Gastrocnemius medialis (tissue), 4 donors: ENCODE data around the gene CA4. TPM values are rescaled to one million over a fixed set of nuclear protein-coding genes. Genes with fewer than 3 reads are reported as not detected.
A peak's percentile ranks its signal among the peaks of the same experiment; 100 is the strongest.

Experiments used
- ATAC-seq, 2 donors: fragments of 150-250 bp; one replicate each; pipeline ENCODE4 v1.9.1; 2016
- DNase-seq, 2 donors: peaks; one replicate each; pipeline ENCODE4 v3.0.0-alpha.2; 2019
- H3K27ac ChIP-seq, 4 donors: fragments of 200-600 bp; sonication (generic); 1 replicate in 1 of 4; 2 replicates in 3 of 4; pipeline ENCODE4 v1.5.1; 2016 to 2018; ENCODE audit warnings: mild to moderate bottlenecking in 2 of 4, moderate library complexity in 1 of 4
- H3K27me3 ChIP-seq, 3 donors: fragments of 200-600 bp; sonication (generic) in 2 of 3; 1 replicate in 1 of 3; 2 replicates in 2 of 3; pipeline versions ENCODE4 v1.5.1 to v1.6.0; 2016 to 2019; ENCODE audit warnings: mild to moderate bottlenecking in 1 of 3, moderate library complexity in 1 of 3
- H3K36me3 ChIP-seq, 2 donors: fragments of 200-600 bp; sonication (generic) in 1 of 2; one replicate each; pipeline ENCODE4 v1.5.1; 2017 to 2018
- H3K4me1 ChIP-seq, 2 donors: fragments of 200-600 bp; sonication (generic) in 1 of 2; one replicate each; pipeline ENCODE4 v1.5.1; 2016 to 2017; ENCODE audit warnings: mild to moderate bottlenecking in 2 of 2
- H3K4me3 ChIP-seq, 4 donors: fragments of 200-600 bp; sonication (generic) in 3 of 4; 1 replicate in 1 of 4; 2 replicates in 3 of 4; pipeline ENCODE4 v1.5.1; 2016 to 2019; ENCODE audit warnings: mild to moderate bottlenecking in 2 of 4
- H3K9me3 ChIP-seq, 3 donors: fragments of 200-600 bp; sonication (generic) in 2 of 3; 1 replicate in 1 of 3; 2 replicates in 2 of 3; pipeline ENCODE4 v1.5.1; 2016 to 2019
- POLR2A ChIP-seq, 2 donors: fragments of 450-650 bp; IDR thresholded peaks; one replicate each; pipeline ENCODE4 v1.6.1; 2017; ENCODE audit warnings: antibody characterized with exemption in 2 of 2, mild to moderate bottlenecking in 2 of 2, moderate library complexity in 2 of 2
- in situ Hi-C, 4 donors: fragments of 200-750 bp; cut with MboI; loops; one replicate each; pipeline versions ENCODE4 v1.15.0 to v1.8.0; 2017; ENCODE audit warnings: low sequenced_read_pairs in 4 of 4
- intact Hi-C: fragments of 100-400 bp; cut with DNase I; formaldehyde crosslinking; loops from one replicate; pipeline ENCODE4 v1.15.1; 2023; ENCODE audit warnings: low total_unique reads
- total RNA-seq, 4 donors: library from RNA; depleted of rRNA; stranded (reverse); fragments of >200 nt; gene quantifications; one replicate each; pipeline versions ENCODE4 v1.1.0 to v1.2.3, GENCODE V29; 2016
- TF ChIP-seq, protein P1 (sequence below), 5 experiments: fragments of 450-650 bp in 3 of 5; fragments of 200-600 bp in 2 of 5; sonication (generic) in 2 of 5; IDR thresholded peaks in 4 of 5; conservative IDR thresholded peaks in 1 of 5; 1 replicate in 4 of 5; 2 replicates in 1 of 5; pipeline ENCODE4 v1.5.1; 2016 to 2019; ENCODE audit warnings: antibody characterized with exemption in 5 of 5, mild to moderate bottlenecking in 3 of 5, moderate library complexity in 3 of 5

CA4 gene
- total RNA-seq, 4 donors from 2014 or later: 6.1 to 9.2 (median 7.2) TPM

DNA sequence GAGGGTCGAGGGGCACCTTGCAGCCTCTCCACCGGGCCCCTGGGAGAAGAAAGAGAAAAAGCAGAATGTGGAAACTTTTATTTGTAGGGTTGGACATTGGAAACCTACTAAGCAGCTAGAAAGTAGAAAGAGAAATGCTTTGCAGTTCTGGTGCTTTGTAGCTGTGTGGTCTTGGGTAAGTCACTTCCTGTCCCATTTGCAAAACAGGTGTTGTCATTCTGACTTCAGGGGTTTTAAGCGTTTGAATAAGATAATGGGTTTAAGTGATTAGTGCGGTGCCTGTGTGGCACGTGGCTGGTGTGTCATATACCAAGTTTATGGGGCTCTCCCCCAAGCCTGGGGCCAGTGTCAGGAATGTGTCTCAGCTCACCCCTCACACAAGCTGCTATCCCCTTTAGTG is 1.6 kb downstream of the CA4 start:
- peaks cover 4 to 7% of the 10 kb centered on the region in 2 donors for H3K4me1 ChIP-seq
- H3K27me3 ChIP-seq: peaks cover 37 to 70% (median 54%) of the 10 kb centered on the region in 3 donors
- peak overlapping the region in 3 of 4 donors; percentile 36 to 47 (median 47) for H3K4me3 ChIP-seq
- DNase-seq (no peak), ATAC-seq (no peak)
- no peaks in the 10 kb centered on the region for H3K9me3 ChIP-seq
- in situ Hi-C loops (loop anchor here in 1 of 4 donors (25.0 kb wide), 1 partner anchor 111 kb away; no protein-coding TSS in a partner anchor), intact Hi-C loops (no loop called here)
- no peaks in the 10 kb centered on the region for H3K36me3 ChIP-seq
- H3K27ac ChIP-seq: peak overlapping the region in 2 of 4 donors; percentile 8 to 9
- TF ChIP-seq, protein P1, sequence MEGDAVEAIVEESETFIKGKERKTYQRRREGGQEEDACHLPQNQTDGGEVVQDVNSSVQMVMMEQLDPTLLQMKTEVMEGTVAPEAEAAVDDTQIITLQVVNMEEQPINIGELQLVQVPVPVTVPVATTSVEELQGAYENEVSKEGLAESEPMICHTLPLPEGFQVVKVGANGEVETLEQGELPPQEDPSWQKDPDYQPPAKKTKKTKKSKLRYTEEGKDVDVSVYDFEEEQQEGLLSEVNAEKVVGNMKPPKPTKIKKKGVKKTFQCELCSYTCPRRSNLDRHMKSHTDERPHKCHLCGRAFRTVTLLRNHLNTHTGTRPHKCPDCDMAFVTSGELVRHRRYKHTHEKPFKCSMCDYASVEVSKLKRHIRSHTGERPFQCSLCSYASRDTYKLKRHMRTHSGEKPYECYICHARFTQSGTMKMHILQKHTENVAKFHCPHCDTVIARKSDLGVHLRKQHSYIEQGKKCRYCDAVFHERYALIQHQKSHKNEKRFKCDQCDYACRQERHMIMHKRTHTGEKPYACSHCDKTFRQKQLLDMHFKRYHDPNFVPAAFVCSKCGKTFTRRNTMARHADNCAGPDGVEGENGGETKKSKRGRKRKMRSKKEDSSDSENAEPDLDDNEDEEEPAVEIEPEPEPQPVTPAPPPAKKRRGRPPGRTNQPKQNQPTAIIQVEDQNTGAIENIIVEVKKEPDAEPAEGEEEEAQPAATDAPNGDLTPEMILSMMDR (IDR thresholded peaks at IDR 0.05 in 4 of 5, conservative IDR thresholded peaks at IDR 0.05 in 1 of 5): no peak
- no peak for TF ChIP-seq POLR2A (IDR thresholded peaks at IDR 0.05)

DNA sequence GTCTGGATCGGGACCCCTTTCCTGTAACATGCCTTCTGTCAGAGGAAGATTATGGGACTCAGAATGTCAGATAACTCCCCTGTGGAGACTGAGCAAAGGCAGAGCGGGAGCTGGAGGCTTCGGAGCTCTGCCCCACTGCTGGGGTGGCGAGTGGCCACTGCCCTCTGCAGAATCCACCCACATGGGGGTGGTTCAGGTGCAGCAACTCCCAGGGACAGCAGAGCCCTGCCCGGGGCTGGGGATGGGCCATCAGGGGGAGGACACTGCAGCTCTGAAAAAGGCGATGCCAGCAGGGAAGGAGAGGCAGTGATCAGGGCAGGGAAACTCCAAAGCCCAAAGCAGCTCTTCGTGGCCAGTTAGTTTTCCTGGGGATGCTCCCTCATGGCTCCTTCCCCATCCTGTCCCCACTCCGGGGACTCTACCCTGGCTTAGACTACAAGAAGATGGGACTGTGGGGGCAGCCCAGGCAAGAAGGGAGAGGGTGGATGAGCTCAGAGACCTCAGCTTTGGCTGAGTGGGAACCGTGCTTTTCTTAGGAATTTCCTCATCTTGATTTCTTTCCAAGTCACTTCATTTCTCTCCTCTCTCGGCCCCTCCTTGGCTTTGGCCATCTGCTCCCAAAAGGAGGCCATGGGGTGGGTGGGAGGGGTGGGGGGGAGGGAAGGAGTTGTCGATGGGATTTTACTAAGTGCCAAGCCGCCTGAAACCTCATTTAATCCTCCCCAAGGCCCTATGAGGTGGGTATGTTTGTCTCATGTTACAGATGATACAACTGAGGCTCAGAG is 4.0 kb downstream of the CA4 start:
- Histone ChIP-seq H3K27me3 (peaks cover 32 to 50% (median 36%) of the 10 kb centered on the region in 3 donors), H3K9me3 (no peaks in the 10 kb centered on the region), H3K4me1 (peaks cover 4 to 7% of the 10 kb centered on the region in 2 donors), H3K36me3 (no peaks in the 10 kb centered on the region), H3K27ac (peak overlapping the region in 3 of 4 donors; percentile 35 to 58 (median 50)), H3K4me3 (no peak overlapping the region)
- TF ChIP-seq, protein P1 (IDR thresholded peaks at IDR 0.05 in 4 of 5, conservative IDR thresholded peaks at IDR 0.05 in 1 of 5): no peak
- no peak for TF ChIP-seq POLR2A (IDR thresholded peaks at IDR 0.05)
- in situ Hi-C loops (loop anchor here in 1 of 4 donors (25.0 kb wide), 1 partner anchor 109 kb away; no protein-coding TSS in a partner anchor), intact Hi-C loops (no loop called here)
- DNase-seq: no peak
- ATAC-seq: no peak

DNA sequence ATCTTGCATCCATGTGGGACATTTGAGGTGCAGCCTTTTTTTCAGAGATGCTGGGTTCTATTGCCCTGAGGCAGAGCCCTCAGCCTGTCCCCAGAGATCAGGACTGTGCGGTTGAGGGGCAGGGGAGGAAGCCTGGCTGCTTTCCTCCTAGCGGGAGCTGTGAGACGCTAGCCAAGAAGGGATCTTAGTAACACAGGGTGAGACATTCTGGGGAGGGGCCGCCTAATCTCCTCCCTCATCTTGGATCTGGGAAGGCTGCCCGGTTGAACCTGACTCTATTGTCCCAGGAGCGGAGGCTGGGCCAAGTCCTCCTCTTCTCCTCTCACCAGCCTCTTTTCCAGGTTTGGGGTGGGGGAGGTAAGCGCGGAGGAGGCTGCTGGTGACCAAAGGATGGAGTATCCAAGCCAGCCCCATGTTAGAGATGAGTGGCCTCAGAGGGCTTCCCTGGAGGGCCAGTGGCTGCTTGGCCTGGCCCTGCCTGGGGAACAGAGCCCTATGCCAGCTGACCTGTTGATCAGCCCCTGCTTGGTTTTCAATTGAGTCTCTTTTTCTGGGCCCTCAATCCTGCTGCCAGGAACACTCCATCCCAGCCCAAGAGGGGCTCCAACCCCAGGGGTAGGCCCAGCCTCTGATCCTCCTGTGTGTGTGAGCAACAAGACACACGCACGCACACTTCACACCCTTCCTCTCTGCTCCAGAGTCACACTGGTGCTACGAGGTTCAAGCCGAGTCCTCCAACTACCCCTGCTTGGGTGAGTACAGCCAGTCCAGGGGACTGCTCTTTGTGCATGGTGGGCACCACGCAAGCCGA is 5.0 kb downstream of the CA4 start:
- no peak overlapping the region for H3K4me3 ChIP-seq
- DNase-seq (no peak), ATAC-seq (peak; percentile 37 to 38)
- no peak for TF ChIP-seq POLR2A (IDR thresholded peaks at IDR 0.05)
- TF ChIP-seq, protein P1 (IDR thresholded peaks at IDR 0.05 in 4 of 5, conservative IDR thresholded peaks at IDR 0.05 in 1 of 5): no peak
- in situ Hi-C loops (loop anchor here in 1 of 4 donors (25.0 kb wide), 1 partner anchor 107 kb away; no protein-coding TSS in a partner anchor), intact Hi-C loops (no loop called here)
- peak overlapping the region in 3 of 4 donors; percentile 35 to 58 (median 50) for H3K27ac ChIP-seq
- no peaks in the 10 kb centered on the region for H3K36me3 ChIP-seq
- H3K27me3 ChIP-seq: peaks cover 23 to 44% (median 26%) of the 10 kb centered on the region in 3 donors
- no peaks in the 10 kb centered on the region for H3K9me3 ChIP-seq
- H3K4me1 ChIP-seq: peaks cover 4 to 7% of the 10 kb centered on the region in 2 donors

DNA sequence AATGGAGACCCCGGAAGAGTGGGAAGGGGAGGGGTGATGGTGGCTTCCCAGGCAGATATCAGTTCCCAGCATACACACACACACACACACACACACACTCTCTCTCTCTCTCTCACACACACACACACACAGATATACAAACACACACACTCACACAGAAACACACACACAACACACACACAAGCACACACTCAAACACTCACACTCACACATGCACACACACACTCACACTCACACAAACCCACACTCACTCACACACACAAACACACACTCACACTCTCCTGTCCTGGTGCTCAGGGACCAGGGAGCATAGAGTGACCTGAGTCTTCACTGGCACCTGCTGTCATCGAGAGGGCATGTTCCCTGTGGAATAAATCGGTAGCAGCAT is 5.6 kb downstream of the CA4 start:
- peak overlapping the region in 1 of 4 donors; percentile 38 for H3K27ac ChIP-seq
- TF ChIP-seq, protein P1 (IDR thresholded peaks at IDR 0.05 in 4 of 5, conservative IDR thresholded peaks at IDR 0.05 in 1 of 5): no peak
- TF ChIP-seq POLR2A (IDR thresholded peaks at IDR 0.05): no peak
- H3K27me3 ChIP-seq: peaks cover 20 to 40% (median 22%) of the 10 kb centered on the region in 3 donors
- intact Hi-C loops (no loop called here), in situ Hi-C loops (loop anchor here in 1 of 4 donors (25.0 kb wide), 1 partner anchor 107 kb away; no protein-coding TSS in a partner anchor)
- peaks cover 4 to 7% of the 10 kb centered on the region in 2 donors for H3K4me1 ChIP-seq
- no peaks in the 10 kb centered on the region for H3K36me3 ChIP-seq
- no peak for DNase-seq
- H3K4me3 ChIP-seq: no peak overlapping the region
- no peaks in the 10 kb centered on the region for H3K9me3 ChIP-seq
- ATAC-seq: no peak
